Naive thymus-derived CD4-positive, alpha-beta T cell (primary cell): ENCODE measurements around the gene TCEAL8. TPM values are rescaled to one million over a fixed set of nuclear protein-coding genes. Genes with fewer than 3 reads are reported as not detected.

Experiments
- ATAC-seq: fragments of 150-1000 bp; cut with Tn5 transposase; 2 replicates; pipeline ENCODE4 v1.10.0; 2021; ENCODE audit warnings: mild to moderate bottlenecking, moderate library complexity
- CTCF ChIA-PET: fragments of 350-600 bp; sonication (Branson Sonifier 250); formaldehyde crosslinking; loops from one replicate; lab custom pipeline; 2021; ENCODE audit warnings: antibody characterized with exemption; lab: Charles Lee
- POLR2A ChIA-PET: fragments of 350-600 bp; sonication (Branson Sonifier 250); formaldehyde crosslinking; loops from one replicate; lab custom pipeline; 2021; ENCODE audit warnings: antibody characterized with exemption, inconsistent platforms; lab: Charles Lee
- DNase-seq, 9 donors: peaks; one replicate each; pipeline versions ENCODE4 v3.0.0 to v3.0.0-alpha.2; 2020 to 2022; ENCODE audit warnings: mixed read lengths in 1 of 9
- H3K27ac ChIP-seq: one replicate; pipeline ENCODE4 v1.7.0; 2013; ENCODE audit warnings: mild to moderate bottlenecking, low read depth, low read length, moderate library complexity
- H3K27me3 ChIP-seq, 2 donors: one replicate each; pipeline ENCODE4 v1.7.0; 2013; ENCODE audit warnings: low read length in 2 of 2, mild to moderate bottlenecking in 2 of 2, moderate library complexity in 2 of 2; ENCODE audit not compliant: control insufficient read depth in 2 of 2, insufficient read depth in 2 of 2
- H3K36me3 ChIP-seq, 3 experiments: 1 replicate in 2 of 3; 2 replicates in 1 of 3; pipeline ENCODE4 v1.7.0; 2013; ENCODE audit warnings: low read length in 3 of 3, mild to moderate bottlenecking in 3 of 3, moderate library complexity in 1 of 3; ENCODE audit not compliant: insufficient read depth in 3 of 3, control insufficient read depth in 2 of 3
- H3K4me1 ChIP-seq, 2 donors: one replicate each; pipeline ENCODE4 v1.7.0; 2013; ENCODE audit warnings: low read length in 2 of 2, mild to moderate bottlenecking in 2 of 2, moderate library complexity in 1 of 2; ENCODE audit not compliant: control insufficient read depth in 2 of 2, insufficient read depth in 2 of 2
- H3K4me3 ChIP-seq: 2 replicates; pipeline ENCODE4 v1.7.0; 2013; ENCODE audit warnings: mild to moderate bottlenecking, low read length
- H3K9me3 ChIP-seq, 3 experiments: 1 replicate in 2 of 3; 2 replicates in 1 of 3; pipeline ENCODE4 v1.7.0; 2013; ENCODE audit warnings: low read length in 3 of 3; ENCODE audit not compliant: control insufficient read depth in 2 of 3
- H3K27ac Mint-ChIP-seq, 9 donors: one replicate each; pipeline ENCODE4 v1.8.0; 2020 to 2022; ENCODE audit warnings: mixed read lengths in 9 of 9, mild to moderate bottlenecking in 8 of 9, moderate library complexity in 5 of 9, inconsistent platforms in 2 of 9
- H3K27me3 Mint-ChIP-seq, 5 donors: one replicate each; pipeline ENCODE4 v1.8.0; 2021 to 2022; ENCODE audit warnings: mixed read lengths in 5 of 5, mild to moderate bottlenecking in 1 of 5
- H3K36me3 Mint-ChIP-seq, 5 donors: one replicate each; pipeline ENCODE4 v1.8.0; 2020 to 2022; ENCODE audit warnings: mixed read lengths in 5 of 5, mild to moderate bottlenecking in 3 of 5, inconsistent platforms in 1 of 5
- H3K4me1 Mint-ChIP-seq, 7 donors: one replicate each; pipeline ENCODE4 v1.8.0; 2020 to 2022; ENCODE audit warnings: mixed read lengths in 7 of 7, mild to moderate bottlenecking in 3 of 7, inconsistent platforms in 1 of 7
- H3K4me3 Mint-ChIP-seq, 10 donors: one replicate each; pipeline ENCODE4 v1.8.0; 2020 to 2022; ENCODE audit warnings: mild to moderate bottlenecking in 10 of 10, mixed read lengths in 10 of 10, moderate library complexity in 6 of 10, inconsistent platforms in 2 of 10
- H3K9me3 Mint-ChIP-seq, 11 donors: one replicate each; pipeline ENCODE4 v1.8.0; 2020 to 2022; ENCODE audit warnings: mixed read lengths in 11 of 11, mild to moderate bottlenecking in 4 of 11, inconsistent platforms in 1 of 11, moderate library complexity in 1 of 11
- intact Hi-C, 2 donors: fragments of 100-400 bp; cut with micrococcal nuclease; formaldehyde crosslinking; loops; one replicate each; pipeline ENCODE4 v1.15.1; 2023
- polyA plus RNA-seq, 2 donors: library from polyadenylated mRNA; unstranded; fragments of 300-500 nt; fragmentation: Illumina TruSeq; gene quantifications; one replicate each; pipeline ENCODE4 v1.2.3, GENCODE V29; 2021
- total RNA-seq, 6 experiments: library from RNA in 5 of 6; stranded (reverse) in 5 of 6; gene quantifications; 1 replicate in 5 of 6; 2 replicates in 1 of 6; pipeline ENCODE4 v1.2.3 and lab custom pipeline; 2021 to 2026

Gene TCEAL8
- total and polyA plus RNA-seq, 7 experiments from 2014 or later: 12.2 to 82.3 (median 34.1) TPM

DNA sequence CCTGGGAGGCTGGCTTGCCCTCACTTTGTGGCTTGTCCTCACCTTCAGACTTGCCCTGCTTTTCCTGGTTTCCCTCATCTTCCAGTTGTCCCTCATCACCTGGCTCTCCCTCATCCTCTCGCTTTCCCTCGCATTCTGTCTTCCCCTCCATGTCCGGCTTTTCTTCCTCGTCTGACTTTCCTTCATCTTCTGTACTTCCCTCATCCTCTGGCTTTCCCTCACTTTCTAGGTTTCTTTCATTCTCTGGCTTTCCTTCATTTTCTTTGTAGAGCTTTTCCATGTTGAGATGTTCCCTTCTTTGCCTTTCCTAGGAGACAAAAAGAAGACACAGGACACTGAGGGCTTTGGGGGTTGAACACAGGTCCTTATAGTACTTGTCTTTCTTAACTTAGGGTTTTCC is 19.3 kb upstream of the TCEAL8 start:
- peaks cover 0 to 10% (median 7%) of the 10 kb centered on the region in 7 donors for H3K4me1 Mint-ChIP-seq
- H3K4me3 Mint-ChIP-seq: no peak overlapping the region
- H3K27me3 Mint-ChIP-seq: peaks cover 31 to 50% (median 42%) of the 10 kb centered on the region in 5 donors
- intact Hi-C loops: no loop called here
- ChIA-PET CTCF (no interaction called here), POLR2A (no interaction called here)
- Histone ChIP-seq H3K36me3 (no peaks in the 10 kb centered on the region), H3K9me3 (no peaks in the 10 kb centered on the region), H3K27ac (no peak overlapping the region), H3K4me1 (peaks cover 0 to 5% of the 10 kb centered on the region in 2 donors), H3K4me3 (no peak overlapping the region), H3K27me3 (no peaks in the 10 kb centered on the region)
- no peaks in the 10 kb centered on the region for H3K36me3 Mint-ChIP-seq
- DNase-seq: no peak
- ATAC-seq: no peak
- H3K9me3 Mint-ChIP-seq: no peaks in the 10 kb centered on the region
- no peak overlapping the region for H3K27ac Mint-ChIP-seq

DNA sequence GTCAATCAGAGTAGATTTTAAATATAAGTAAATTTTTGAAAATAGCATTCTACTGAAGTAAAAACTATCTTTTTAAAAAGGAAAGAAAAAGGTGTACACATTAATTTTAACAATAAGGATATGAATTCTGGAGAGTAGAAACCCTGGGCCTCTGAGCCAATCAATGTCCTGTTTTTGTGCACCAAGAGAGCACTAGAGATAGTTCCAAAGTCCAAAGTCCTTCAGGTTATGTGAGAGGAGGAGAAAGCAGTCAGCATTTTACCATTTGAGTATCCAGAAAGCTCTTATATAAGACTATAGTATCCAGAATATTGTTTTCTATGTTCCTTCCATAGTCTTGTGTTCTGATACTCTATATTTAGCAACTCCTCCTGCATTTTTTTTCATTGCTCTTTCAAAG is 3.3 kb upstream of the TCEAL8 start:
- peaks cover 11 to 23% (median 19%) of the 10 kb centered on the region in 7 donors for H3K4me1 Mint-ChIP-seq
- ATAC-seq (no peak), DNase-seq (no peak)
- intact Hi-C loops: loop anchor here (5.0 to 10.0 kb wide), 3 partner anchors 49 to 427 kb away; partner anchors contain the start of gene MORF4L2 (in 1 of the 2)
- Histone ChIP-seq H3K9me3 (no peaks in the 10 kb centered on the region), H3K4me1 (no peaks in the 10 kb centered on the region), H3K4me3 (no peak overlapping the region), H3K36me3 (no peaks in the 10 kb centered on the region), H3K27ac (no peak overlapping the region), H3K27me3 (no peaks in the 10 kb centered on the region)
- peaks cover 0 to 27% (median under 1%) of the 10 kb centered on the region in 5 donors for H3K27me3 Mint-ChIP-seq
- ChIA-PET CTCF (interaction anchor here (1.2 kb wide), 1 partner anchor 9 kb away, joined by 3 read pairs; no protein-coding TSS in a partner anchor), POLR2A (interaction anchor here (0.8 to 1.1 kb wide), 2 partner anchors 202 to 223 kb away, joined by 3 to 4 read pairs; no protein-coding TSS in a partner anchor)
- no peak overlapping the region for H3K4me3 Mint-ChIP-seq
- H3K36me3 Mint-ChIP-seq: peaks cover 0 to 5% (median 0%) of the 10 kb centered on the region in 5 donors
- no peak overlapping the region for H3K27ac Mint-ChIP-seq
- peaks cover 0 to 1% (median 0%) of the 10 kb centered on the region in 11 donors for H3K9me3 Mint-ChIP-seq

DNA sequence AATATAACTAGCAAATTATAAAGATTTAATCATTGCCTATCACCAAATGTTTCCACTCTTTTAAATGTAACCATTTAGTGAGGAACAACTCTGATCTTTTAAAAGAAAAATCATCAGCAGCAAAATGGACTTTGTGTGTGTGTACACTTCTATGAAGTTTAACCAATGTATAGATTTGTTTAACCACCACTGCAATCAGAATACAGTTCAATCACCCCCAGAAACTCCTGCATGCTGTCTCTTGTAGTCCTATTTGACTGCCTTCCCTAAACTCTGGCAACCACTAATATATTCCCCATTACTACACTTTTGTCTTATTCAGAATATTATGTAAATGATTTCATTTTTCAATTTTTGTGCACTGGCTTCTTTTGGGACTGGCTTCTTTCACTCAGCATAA is 1.7 kb upstream of the TCEAL8 start:
- Histone ChIP-seq H3K36me3 (no peaks in the 10 kb centered on the region), H3K4me3 (no peak overlapping the region), H3K4me1 (no peaks in the 10 kb centered on the region), H3K27ac (no peak overlapping the region), H3K9me3 (no peaks in the 10 kb centered on the region), H3K27me3 (no peaks in the 10 kb centered on the region)
- Mint-ChIP-seq H3K4me1 (peaks cover 12 to 33% (median 20%) of the 10 kb centered on the region in 7 donors), H3K9me3 (no peaks in the 10 kb centered on the region), H3K27me3 (peaks cover 0 to 18% (median 0%) of the 10 kb centered on the region in 5 donors), H3K4me3 (no peak overlapping the region), H3K27ac (no peak overlapping the region), H3K36me3 (peaks cover 0 to 5% (median 0%) of the 10 kb centered on the region in 5 donors)
- ChIA-PET CTCF (no interaction called here), POLR2A (no interaction called here)
- DNase-seq: no peak
- no peak for ATAC-seq
- intact Hi-C loops: loop anchor here (5.0 to 10.0 kb wide), 3 partner anchors 51 to 428 kb away; partner anchors contain the start of gene MORF4L2 (in 1 of the 2)

DNA sequence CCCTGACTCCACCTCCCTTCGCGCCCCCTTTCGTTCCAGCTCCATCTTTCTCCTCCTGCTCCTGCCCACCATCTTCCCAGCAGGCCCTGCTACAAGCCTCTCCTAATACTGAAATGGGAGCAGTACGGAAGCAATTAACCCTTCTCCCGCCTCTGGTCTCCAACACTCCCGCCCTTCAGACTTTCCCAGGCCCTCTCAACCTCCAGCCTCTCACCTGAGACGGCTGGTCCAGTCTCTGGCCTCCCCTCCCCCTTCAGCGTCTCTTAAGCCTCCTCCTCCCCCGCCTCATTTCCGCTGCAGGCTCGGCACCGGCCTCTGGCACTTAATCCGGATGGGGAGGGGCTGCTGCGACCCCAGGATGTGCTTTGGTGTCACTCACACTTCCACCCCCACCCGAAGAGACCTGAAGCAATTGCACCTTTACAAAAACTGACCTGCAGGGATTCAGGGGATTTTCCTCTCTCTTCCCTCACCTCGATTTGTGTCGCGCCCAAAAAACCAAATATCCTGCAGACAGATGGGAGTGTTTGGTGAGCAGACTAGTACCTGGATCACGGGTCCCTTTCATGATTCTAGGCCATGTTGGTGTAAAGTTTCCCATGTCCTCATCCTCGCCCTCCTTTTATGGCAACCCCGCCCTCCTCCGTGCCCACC is 657 bp downstream of the TCEAL8 start:
- peaks cover 0 to 9% (median 0%) of the 10 kb centered on the region in 5 donors for H3K27me3 Mint-ChIP-seq
- H3K27ac ChIP-seq: peak overlapping the region; percentile 85
- no peaks in the 10 kb centered on the region for H3K36me3 ChIP-seq
- CTCF ChIA-PET: no interaction called here
- no peaks in the 10 kb centered on the region for H3K4me1 ChIP-seq
- peak in 7 of 9 donors; percentile 7 to 35 (median 13) for DNase-seq
- peak; percentile 34 for ATAC-seq
- intact Hi-C loops: loop anchor here (1.0 to 10.0 kb wide), 4 partner anchors 39 to 431 kb away; partner anchors contain the start of genes BEX4 (in 2 of the 2) and MORF4L2 (in 1 of the 2)
- peak overlapping the region; percentile 87 to 97 (median 94) for H3K27ac Mint-ChIP-seq
- peaks cover 12 to 33% (median 20%) of the 10 kb centered on the region in 7 donors for H3K4me1 Mint-ChIP-seq
- peaks cover 0 to 5% (median 0%) of the 10 kb centered on the region in 5 donors for H3K36me3 Mint-ChIP-seq
- H3K4me3 ChIP-seq: peak overlapping the region; percentile 85
- H3K4me3 Mint-ChIP-seq: peak overlapping the region; percentile 92 to 98 (median 96)
- H3K9me3 Mint-ChIP-seq: no peaks in the 10 kb centered on the region
- POLR2A ChIA-PET: interaction anchor here (0.6 to 1.4 kb wide), 4 partner anchors 121 to 212 kb away, joined by 3 read pairs; no protein-coding TSS in a partner anchor
- H3K27me3 ChIP-seq: no peaks in the 10 kb centered on the region
- H3K9me3 ChIP-seq: no peaks in the 10 kb centered on the region

DNA sequence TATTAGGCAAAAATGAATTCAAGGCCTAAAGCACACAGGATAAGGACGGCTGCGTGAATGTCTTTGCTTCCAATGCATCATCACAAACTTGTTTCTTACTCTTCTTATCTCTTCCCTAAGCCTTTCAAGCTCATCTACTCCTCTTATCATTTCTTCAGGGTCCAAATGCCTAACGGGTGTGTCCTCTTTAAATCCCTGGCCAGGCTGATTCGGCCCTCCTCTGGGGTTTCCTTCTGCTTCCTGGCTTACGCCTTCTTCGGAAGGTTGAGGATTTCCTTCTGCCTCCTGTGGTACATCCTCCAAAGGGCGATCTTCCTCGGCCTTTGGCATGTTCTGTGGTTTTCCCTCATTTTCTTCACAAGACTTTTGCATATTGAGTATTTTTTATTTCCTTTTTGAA is 1.3 kb downstream of the TCEAL8 start:
- Histone ChIP-seq H3K4me3 (peak overlapping the region; percentile 85), H3K36me3 (no peaks in the 10 kb centered on the region), H3K9me3 (no peaks in the 10 kb centered on the region), H3K4me1 (no peaks in the 10 kb centered on the region), H3K27ac (peak overlapping the region; percentile 85), H3K27me3 (no peaks in the 10 kb centered on the region)
- DNase-seq (no peak), ATAC-seq (no peak)
- H3K9me3 Mint-ChIP-seq: no peaks in the 10 kb centered on the region
- intact Hi-C loops: loop anchor here (1.0 to 10.0 kb wide), 4 partner anchors 38 to 431 kb away; partner anchors contain the start of genes BEX4 (in 2 of the 2) and MORF4L2 (in 1 of the 2)
- H3K4me1 Mint-ChIP-seq: peaks cover 12 to 35% (median 20%) of the 10 kb centered on the region in 7 donors
- peaks cover 0 to 6% (median 0%) of the 10 kb centered on the region in 5 donors for H3K27me3 Mint-ChIP-seq
- H3K4me3 Mint-ChIP-seq: peak overlapping the region; percentile 92 to 98 (median 96)
- ChIA-PET POLR2A (interaction anchor here (0.6 to 1.4 kb wide), 4 partner anchors 38 to 213 kb away, joined by 3 read pairs; no protein-coding TSS in a partner anchor), CTCF (interaction anchor here (0.7 to 1.5 kb wide), 2 partner anchors 210 to 218 kb away, joined by 3 to 5 read pairs; no protein-coding TSS in a partner anchor)
- peaks cover 0 to 5% (median 0%) of the 10 kb centered on the region in 5 donors for H3K36me3 Mint-ChIP-seq
- H3K27ac Mint-ChIP-seq: peak overlapping the region; percentile 87 to 97 (median 94)

DNA sequence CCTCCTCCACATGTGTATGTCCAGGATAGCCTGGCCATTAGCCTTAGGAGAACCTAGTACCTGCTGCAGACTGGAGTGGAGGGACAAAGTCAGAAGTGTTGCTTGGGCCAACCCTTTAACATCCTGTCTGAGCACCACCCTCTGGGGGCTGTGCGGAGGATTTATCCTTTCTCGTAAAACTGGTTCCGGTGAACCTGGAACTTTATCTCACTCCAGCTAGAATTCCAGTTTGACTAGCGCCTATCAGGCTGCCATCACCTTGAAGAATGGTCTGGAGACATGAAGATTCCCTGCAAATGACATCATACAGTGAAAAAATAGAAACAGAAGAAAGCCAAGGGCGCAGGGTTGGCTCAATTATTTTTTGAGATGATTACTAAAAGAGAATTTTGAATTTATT is 4.0 kb downstream of the TCEAL8 start:
- Mint-ChIP-seq H3K9me3 (no peaks in the 10 kb centered on the region), H3K4me1 (peaks cover 12 to 36% (median 20%) of the 10 kb centered on the region in 7 donors), H3K36me3 (peaks cover 0 to 5% (median 0%) of the 10 kb centered on the region in 5 donors), H3K27ac (peak overlapping the region in 2 of 9 donors; percentile 50 to 52), H3K27me3 (peaks cover 0 to 5% (median 0%) of the 10 kb centered on the region in 5 donors), H3K4me3 (no peak overlapping the region)
- H3K4me3 ChIP-seq: no peak overlapping the region
- H3K36me3 ChIP-seq: no peaks in the 10 kb centered on the region
- no peaks in the 10 kb centered on the region for H3K27me3 ChIP-seq
- no peaks in the 10 kb centered on the region for H3K4me1 ChIP-seq
- intact Hi-C loops: loop anchor here in 1 of 2 donors (10.0 kb wide), 2 partner anchors 94 to 434 kb away; partner anchors contain the start of gene MORF4L2
- DNase-seq (no peak), ATAC-seq (no peak)
- H3K27ac ChIP-seq: no peak overlapping the region
- POLR2A ChIA-PET: interaction anchor here (0.8 to 1.1 kb wide), 2 partner anchors 20 to 36 kb away, joined by 3 read pairs; no protein-coding TSS in a partner anchor
- H3K9me3 ChIP-seq: no peaks in the 10 kb centered on the region
- CTCF ChIA-PET: no interaction called here
